ENCODE measurements around the gene BMPR2.

- TF ChIP-seq, protein P1, sequence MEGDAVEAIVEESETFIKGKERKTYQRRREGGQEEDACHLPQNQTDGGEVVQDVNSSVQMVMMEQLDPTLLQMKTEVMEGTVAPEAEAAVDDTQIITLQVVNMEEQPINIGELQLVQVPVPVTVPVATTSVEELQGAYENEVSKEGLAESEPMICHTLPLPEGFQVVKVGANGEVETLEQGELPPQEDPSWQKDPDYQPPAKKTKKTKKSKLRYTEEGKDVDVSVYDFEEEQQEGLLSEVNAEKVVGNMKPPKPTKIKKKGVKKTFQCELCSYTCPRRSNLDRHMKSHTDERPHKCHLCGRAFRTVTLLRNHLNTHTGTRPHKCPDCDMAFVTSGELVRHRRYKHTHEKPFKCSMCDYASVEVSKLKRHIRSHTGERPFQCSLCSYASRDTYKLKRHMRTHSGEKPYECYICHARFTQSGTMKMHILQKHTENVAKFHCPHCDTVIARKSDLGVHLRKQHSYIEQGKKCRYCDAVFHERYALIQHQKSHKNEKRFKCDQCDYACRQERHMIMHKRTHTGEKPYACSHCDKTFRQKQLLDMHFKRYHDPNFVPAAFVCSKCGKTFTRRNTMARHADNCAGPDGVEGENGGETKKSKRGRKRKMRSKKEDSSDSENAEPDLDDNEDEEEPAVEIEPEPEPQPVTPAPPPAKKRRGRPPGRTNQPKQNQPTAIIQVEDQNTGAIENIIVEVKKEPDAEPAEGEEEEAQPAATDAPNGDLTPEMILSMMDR (conservative IDR thresholded peaks at IDR 0.05; ENCODE audit: low read depth, low read length), result no peak
- TF ChIP-seq EZH2 (IDR thresholded peaks at IDR 0.05; ENCODE audit: low read length, unreplicated experiment), result no peak
These were observed 2.6 kb upstream of the BMPR2 start for GRCh38 chr2:202373490-202373889.

Measured in PC-3 (cell line).